Suppressor macrophage (primary cell): ENCODE data around the gene EPS8L3.
A peak's percentile ranks its signal among the peaks of the same experiment; 100 is the strongest.

ENCODE experiments used
- DNase-seq, 4 experiments: peaks; one replicate each; pipeline ENCODE4 v3.0.0-alpha.2; 2020 to 2022

EPS8L3 gene

GRCh38 chr1:109739738-109740614 is 23.7 kb downstream of the EPS8L3 start:
- peak; percentile 71 to 87 (median 80) for DNase-seq

GRCh38 chr1:109733236-109733870 is 30.4 kb downstream of the EPS8L3 start:
- DNase-seq, result no peak

- no peak for DNase-seq
Measured at GRCh38 chr1:109732390-109732881, 31.3 kb downstream of the EPS8L3 start.

- DNase-seq, result no peak
Measured at GRCh38 chr1:109730666-109731065, 33.1 kb downstream of the EPS8L3 start.

- no peak for DNase-seq
Measured at GRCh38 chr1:109728870-109729269, 34.9 kb downstream of the EPS8L3 start.

- DNase-seq, result no peak
Measured at GRCh38 chr1:109726728-109727373, 36.9 kb downstream of the EPS8L3 start.

GRCh38 chr1:109726007-109726406 is 37.7 kb downstream of the EPS8L3 start:
- DNase-seq, result no peak

- no peak for DNase-seq
Measured at GRCh38 chr1:109725510-109725909, 38.2 kb downstream of the EPS8L3 start.

GRCh38 chr1:109724933-109725332 is 38.8 kb downstream of the EPS8L3 start:
- no peak for DNase-seq

GRCh38 chr1:109722908-109723691 is 40.6 kb downstream of the EPS8L3 start:
- no peak for DNase-seq

GRCh38 chr1:109721971-109722370 is 41.8 kb downstream of the EPS8L3 start:
- DNase-seq, result no peak

- peak in 3 of 4 experiments; percentile 20 to 51 (median 50) for DNase-seq
Measured at GRCh38 chr1:109721042-109721441, 42.7 kb downstream of the EPS8L3 start.

- no peak for DNase-seq
Measured at GRCh38 chr1:109719337-109719837, 44.3 kb downstream of the EPS8L3 start.

- DNase-seq, result no peak
Measured at GRCh38 chr1:109718495-109718894, 45.2 kb downstream of the EPS8L3 start.

GRCh38 chr1:109717729-109718128 is 46.0 kb downstream of the EPS8L3 start:
- no peak for DNase-seq

GRCh38 chr1:109716570-109717090 is 47.1 kb downstream of the EPS8L3 start:
- no peak for DNase-seq

- DNase-seq, result no peak
Measured at GRCh38 chr1:109716121-109716520, 47.6 kb downstream of the EPS8L3 start.

GRCh38 chr1:109714661-109715372 is 48.9 kb downstream of the EPS8L3 start:
- DNase-seq, result no peak

GRCh38 chr1:109713636-109714035 is 50.1 kb downstream of the EPS8L3 start:
- no peak for DNase-seq

- DNase-seq, result no peak
Measured at GRCh38 chr1:109712321-109712864, 51.3 kb downstream of the EPS8L3 start.
